DND-41 (cell line): ENCODE measurements around the gene KDM1B.
A peak's percentile ranks its signal among the peaks of the same experiment; 100 is the strongest.

Experiments used
- ATAC-seq: fragments of 200-7000 bp; cut with Tn5 transposase; 3 replicates; pipeline ENCODE4 v1.9.1; 2021; ENCODE audit warnings: low read depth; ENCODE audit not compliant: insufficient read depth
- DNase-seq: peaks from one replicate; pipeline ENCODE4 v3.0.0-alpha.2; 2020
- H2AFZ ChIP-seq: 2 replicates; pipeline ENCODE4 v1.6.0; 2012; ENCODE audit warnings: low read depth, low read length
- H3K27ac ChIP-seq: 2 replicates; pipeline ENCODE4 v1.5.1; 2012; ENCODE audit warnings: low read length, inconsistent platforms
- H3K27me3 ChIP-seq: fragments of 200-600 bp; sonication (generic); 2 replicates; pipeline ENCODE4 v1.6.0; 2012; ENCODE audit warnings: low read length, mild to moderate bottlenecking, inconsistent platforms; ENCODE audit not compliant: insufficient read depth, poor library complexity
- H3K36me3 ChIP-seq: 2 replicates; pipeline ENCODE4 v1.5.1; 2012; ENCODE audit warnings: low read length, inconsistent platforms; ENCODE audit not compliant: insufficient read depth
- H3K4me1 ChIP-seq: 2 replicates; pipeline ENCODE4 v1.5.1; 2012; ENCODE audit warnings: mild to moderate bottlenecking, low read length; ENCODE audit not compliant: insufficient read depth
- H3K4me2 ChIP-seq: 2 replicates; pipeline ENCODE4 v1.6.0; 2012; ENCODE audit warnings: mild to moderate bottlenecking, moderate library complexity, low read length, inconsistent platforms; ENCODE audit not compliant: insufficient read depth
- H3K4me3 ChIP-seq, 2 experiments: fragments of 200-600 bp in 1 of 2; shearing (Covaris generic) in 1 of 2; 2 replicates each; pipeline ENCODE4 v1.5.1; 2012 to 2016; ENCODE audit warnings: inconsistent platforms in 2 of 2, low read length in 2 of 2, mild to moderate bottlenecking in 2 of 2, low read depth in 1 of 2, moderate library complexity in 1 of 2
- H3K79me2 ChIP-seq: 2 replicates; pipeline ENCODE4 v1.6.0; 2012; ENCODE audit warnings: low read length, inconsistent platforms; ENCODE audit not compliant: insufficient read depth
- H3K9ac ChIP-seq: 2 replicates; pipeline ENCODE4 v1.6.0; 2012; ENCODE audit warnings: low read depth, mild to moderate bottlenecking, inconsistent platforms, low read length, moderate library complexity
- H3K9me3 ChIP-seq: 2 replicates; pipeline ENCODE4 v1.5.1; 2012; ENCODE audit warnings: low read length, moderate library complexity, mild to moderate bottlenecking, inconsistent platforms; ENCODE audit not compliant: insufficient read depth, severe bottlenecking
- H4K20me1 ChIP-seq: 2 replicates; pipeline ENCODE4 v1.6.0; 2012; ENCODE audit warnings: low read length; ENCODE audit not compliant: insufficient read depth
- EZH2 ChIP-seq: IDR thresholded peaks from 3 replicates; pipeline ENCODE4 v1.6.1; 2012; ENCODE audit warnings: borderline replicate concordance, low read depth, mild to moderate bottlenecking, moderate library complexity, low read length, inconsistent platforms; ENCODE audit not compliant: severe bottlenecking
- TF ChIP-seq, protein P1 (sequence below): IDR thresholded peaks from 2 replicates; pipeline ENCODE4 v1.5.1; 2012; ENCODE audit warnings: borderline replicate concordance, low read length, moderate library complexity, mild to moderate bottlenecking; ENCODE audit not compliant: poor library complexity, severe bottlenecking; ENCODE audit errors: extremely low read depth

The KDM1B gene, protein sequence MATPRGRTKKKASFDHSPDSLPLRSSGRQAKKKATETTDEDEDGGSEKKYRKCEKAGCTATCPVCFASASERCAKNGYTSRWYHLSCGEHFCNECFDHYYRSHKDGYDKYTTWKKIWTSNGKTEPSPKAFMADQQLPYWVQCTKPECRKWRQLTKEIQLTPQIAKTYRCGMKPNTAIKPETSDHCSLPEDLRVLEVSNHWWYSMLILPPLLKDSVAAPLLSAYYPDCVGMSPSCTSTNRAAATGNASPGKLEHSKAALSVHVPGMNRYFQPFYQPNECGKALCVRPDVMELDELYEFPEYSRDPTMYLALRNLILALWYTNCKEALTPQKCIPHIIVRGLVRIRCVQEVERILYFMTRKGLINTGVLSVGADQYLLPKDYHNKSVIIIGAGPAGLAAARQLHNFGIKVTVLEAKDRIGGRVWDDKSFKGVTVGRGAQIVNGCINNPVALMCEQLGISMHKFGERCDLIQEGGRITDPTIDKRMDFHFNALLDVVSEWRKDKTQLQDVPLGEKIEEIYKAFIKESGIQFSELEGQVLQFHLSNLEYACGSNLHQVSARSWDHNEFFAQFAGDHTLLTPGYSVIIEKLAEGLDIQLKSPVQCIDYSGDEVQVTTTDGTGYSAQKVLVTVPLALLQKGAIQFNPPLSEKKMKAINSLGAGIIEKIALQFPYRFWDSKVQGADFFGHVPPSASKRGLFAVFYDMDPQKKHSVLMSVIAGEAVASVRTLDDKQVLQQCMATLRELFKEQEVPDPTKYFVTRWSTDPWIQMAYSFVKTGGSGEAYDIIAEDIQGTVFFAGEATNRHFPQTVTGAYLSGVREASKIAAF

GRCh38 chr6:18155150-18155863, at the start of gene KDM1B:
KDM1B (plus strand) TSS chr6:18155422; CDS start chr6:18159896, 4,474 bp downstream.
- H3K4me1 ChIP-seq, result peaks cover 30% of the 10 kb centered on the region
- TF ChIP-seq, protein P1, sequence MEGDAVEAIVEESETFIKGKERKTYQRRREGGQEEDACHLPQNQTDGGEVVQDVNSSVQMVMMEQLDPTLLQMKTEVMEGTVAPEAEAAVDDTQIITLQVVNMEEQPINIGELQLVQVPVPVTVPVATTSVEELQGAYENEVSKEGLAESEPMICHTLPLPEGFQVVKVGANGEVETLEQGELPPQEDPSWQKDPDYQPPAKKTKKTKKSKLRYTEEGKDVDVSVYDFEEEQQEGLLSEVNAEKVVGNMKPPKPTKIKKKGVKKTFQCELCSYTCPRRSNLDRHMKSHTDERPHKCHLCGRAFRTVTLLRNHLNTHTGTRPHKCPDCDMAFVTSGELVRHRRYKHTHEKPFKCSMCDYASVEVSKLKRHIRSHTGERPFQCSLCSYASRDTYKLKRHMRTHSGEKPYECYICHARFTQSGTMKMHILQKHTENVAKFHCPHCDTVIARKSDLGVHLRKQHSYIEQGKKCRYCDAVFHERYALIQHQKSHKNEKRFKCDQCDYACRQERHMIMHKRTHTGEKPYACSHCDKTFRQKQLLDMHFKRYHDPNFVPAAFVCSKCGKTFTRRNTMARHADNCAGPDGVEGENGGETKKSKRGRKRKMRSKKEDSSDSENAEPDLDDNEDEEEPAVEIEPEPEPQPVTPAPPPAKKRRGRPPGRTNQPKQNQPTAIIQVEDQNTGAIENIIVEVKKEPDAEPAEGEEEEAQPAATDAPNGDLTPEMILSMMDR, result no peak
- TF ChIP-seq EZH2, result no peak
- no peaks in the 10 kb centered on the region for H3K27me3 ChIP-seq
- H3K9me3 ChIP-seq, result no peaks in the 10 kb centered on the region
- H2AFZ ChIP-seq, result peak within 1 kb of the TSS; percentile 99
- no peaks in the 10 kb centered on the region for H4K20me1 ChIP-seq
- no peaks in the 10 kb centered on the region for H3K36me3 ChIP-seq
- peak; percentile 98 for DNase-seq
- H3K9ac ChIP-seq, result peak within 1 kb of the TSS; percentile 76
- H3K79me2 ChIP-seq, result no peaks in the 10 kb centered on the region
- peak within 1 kb of the TSS; percentile 76 for H3K27ac ChIP-seq
- H3K4me2 ChIP-seq, result peak within 1 kb of the TSS; percentile 93
- peak; percentile 91 for ATAC-seq
- H3K4me3 ChIP-seq, result peak within 1 kb of the TSS; percentile 91 to 97

- H3K4me1 ChIP-seq, result no peaks in the 10 kb centered on the region
- H3K36me3 ChIP-seq, result no peaks in the 10 kb centered on the region
- ATAC-seq (no peak), DNase-seq (no peak)
- no peaks in the 10 kb centered on the region for H3K79me2 ChIP-seq
- H3K4me3 ChIP-seq, result no peak overlapping the region
- H3K4me2 ChIP-seq, result no peak overlapping the region
- H4K20me1 ChIP-seq, result no peaks in the 10 kb centered on the region
- no peak overlapping the region for H3K9ac ChIP-seq
- no peaks in the 10 kb centered on the region for H3K27me3 ChIP-seq
- H3K27ac ChIP-seq, result no peak overlapping the region
- TF ChIP-seq, protein P1, result no peak
- TF ChIP-seq EZH2, result no peak
- no peak overlapping the region for H2AFZ ChIP-seq
- no peaks in the 10 kb centered on the region for H3K9me3 ChIP-seq
Measured at GRCh38 chr6:18107061-18107460, 48.2 kb upstream of the KDM1B start.

DNA sequence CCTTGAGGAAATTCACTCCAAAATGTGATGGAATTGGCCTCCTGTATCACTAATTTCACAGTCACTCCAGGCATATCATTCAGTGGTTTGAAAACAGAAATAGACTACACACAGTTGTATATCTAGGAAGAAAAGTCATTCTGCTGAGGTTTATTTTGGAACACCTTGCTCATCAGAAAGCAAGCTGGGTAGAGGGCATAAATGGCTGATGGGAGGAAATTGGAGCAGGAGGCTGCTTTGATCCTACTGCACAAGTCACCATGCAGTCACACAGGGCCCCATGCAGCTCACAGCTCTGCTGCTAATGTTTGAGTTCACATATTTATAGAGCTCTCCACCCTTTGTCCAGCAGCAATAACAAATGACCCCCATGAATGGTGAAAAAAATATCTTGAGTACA, 45.1 kb upstream of the KDM1B start:
- TF ChIP-seq EZH2, result no peak
- TF ChIP-seq, protein P1, result no peak
- H3K79me2 ChIP-seq, result no peaks in the 10 kb centered on the region
- ATAC-seq (no peak), DNase-seq (no peak)
- no peaks in the 10 kb centered on the region for H3K9me3 ChIP-seq
- H3K27ac ChIP-seq, result no peak overlapping the region
- H3K27me3 ChIP-seq, result peaks cover 2% of the 10 kb centered on the region
- H3K4me2 ChIP-seq, result no peak overlapping the region
- no peaks in the 10 kb centered on the region for H4K20me1 ChIP-seq
- H3K4me1 ChIP-seq, result no peaks in the 10 kb centered on the region
- no peak overlapping the region for H3K4me3 ChIP-seq
- no peaks in the 10 kb centered on the region for H3K36me3 ChIP-seq
- no peak overlapping the region for H3K9ac ChIP-seq
- H2AFZ ChIP-seq, result no peak overlapping the region
